ENCODE measurements around the gene BTBD3.

Gene BTBD3

GRCh38 chr20:11894062-11894461 is 23.6 kb upstream of the BTBD3 start:
- DNase-seq (ENCODE audit: low spot score), result no peak
- WGBS, 2 donors (ENCODE audit: extremely low coverage in 2 of 2, insufficient read length in 2 of 2, insufficient replicate concordance in 1 of 2), result no CpG with 5 or more reads among the region's 6 CpGs
- Histone ChIP-seq H2BK5ac (ENCODE audit: low read length) (no peak overlapping the region), H3K14ac (ENCODE audit: low read length) (no peak overlapping the region), H3K18ac (ENCODE audit: low read length) (no peak overlapping the region), H2AK5ac (ENCODE audit: low read depth, low read length) (no peak overlapping the region), H3K9ac (ENCODE audit: low read depth, low read length, poor library complexity) (no peak overlapping the region), H3K4me1 (ENCODE audit: control insufficient read depth in 2 of 2, insufficient read depth in 1 of 2, low read depth in 1 of 2, low read length in 2 of 2) (peaks cover 8 to 13% of the 10 kb centered on the region in 2 donors), H2BK12ac (ENCODE audit: low read length) (no peak overlapping the region), H2BK15ac (ENCODE audit: low read length) (no peak overlapping the region), H2AFZ (ENCODE audit: low read length) (no peak overlapping the region), H3K27ac (replicated peaks; ENCODE audit: low read length) (no peak overlapping the region), H3K9me3 (replicated peaks in 1 of 2; ENCODE audit: control insufficient read depth in 2 of 2, insufficient read depth in 1 of 2, low read depth in 1 of 2, low read length in 2 of 2) (peaks cover 0 to 8% of the 10 kb centered on the region in 2 donors), H3K27me3 (ENCODE audit: control insufficient read depth in 3 of 3, insufficient read depth in 3 of 3, low read depth in 1 of 3, low read length in 3 of 3) (peaks cover 0 to 11% (median 0%) of the 10 kb centered on the region in 3 experiments), H3K36me3 (replicated peaks in 1 of 2; ENCODE audit: control insufficient read depth in 2 of 2, insufficient read depth in 2 of 2, low read length in 2 of 2) (no peaks in the 10 kb centered on the region), H4K91ac (ENCODE audit: low read depth, low read length, poor library complexity) (no peak overlapping the region), H4K8ac (ENCODE audit: low read depth, low read length) (no peak overlapping the region), H3K23ac (ENCODE audit: low read depth, low read length, poor library complexity) (no peak overlapping the region), H3K4me2 (ENCODE audit: insufficient read depth, low read length, poor library complexity, severe bottlenecking) (no peak overlapping the region), H3K4ac (ENCODE audit: low read length) (no peak overlapping the region), H3K79me1 (ENCODE audit: low read depth, low read length) (peaks cover 1% of the 10 kb centered on the region), H2BK120ac (ENCODE audit: low read depth, low read length) (no peak overlapping the region), H3K4me3 (ENCODE audit: low read length in 2 of 2) (no peak overlapping the region)

- H3K27me3 ChIP-seq (ENCODE audit: control insufficient read depth in 3 of 3, insufficient read depth in 3 of 3, low read depth in 1 of 3, low read length in 3 of 3), result no peaks in the 10 kb centered on the region
- no peak overlapping the region for H3K4me3 ChIP-seq (ENCODE audit: low read length in 2 of 2)
- H3K4me2 ChIP-seq (ENCODE audit: insufficient read depth, low read length, poor library complexity, severe bottlenecking), result no peak overlapping the region
- no peak overlapping the region for H4K91ac ChIP-seq (ENCODE audit: low read depth, low read length, poor library complexity)
- no peak overlapping the region for H4K8ac ChIP-seq (ENCODE audit: low read depth, low read length)
- H2BK120ac ChIP-seq (ENCODE audit: low read depth, low read length), result no peak overlapping the region
- no peak overlapping the region for H2BK15ac ChIP-seq (ENCODE audit: low read length)
- no peak overlapping the region for H3K27ac ChIP-seq (replicated peaks; ENCODE audit: low read length)
- H3K18ac ChIP-seq (ENCODE audit: low read length), result no peak overlapping the region
- peaks cover 5 to 10% of the 10 kb centered on the region in 2 donors for H3K4me1 ChIP-seq (ENCODE audit: control insufficient read depth in 2 of 2, insufficient read depth in 1 of 2, low read depth in 1 of 2, low read length in 2 of 2)
- H2AFZ ChIP-seq (ENCODE audit: low read length), result no peak overlapping the region
- no peak overlapping the region for H2BK12ac ChIP-seq (ENCODE audit: low read length)
- peaks cover 1% of the 10 kb centered on the region for H3K79me1 ChIP-seq (ENCODE audit: low read depth, low read length)
- peaks cover 0 to 10% of the 10 kb centered on the region in 2 donors for H3K36me3 ChIP-seq (replicated peaks in 1 of 2; ENCODE audit: control insufficient read depth in 2 of 2, insufficient read depth in 2 of 2, low read length in 2 of 2)
- WGBS, 2 donors (ENCODE audit: extremely low coverage in 2 of 2, insufficient read length in 2 of 2, insufficient replicate concordance in 1 of 2), result no CpG with 5 or more reads among the region's 6 CpGs
- H3K9me3 ChIP-seq (replicated peaks in 1 of 2; ENCODE audit: control insufficient read depth in 2 of 2, insufficient read depth in 1 of 2, low read depth in 1 of 2, low read length in 2 of 2), result peaks cover 0 to 14% of the 10 kb centered on the region in 2 donors
- H2BK5ac ChIP-seq (ENCODE audit: low read length), result no peak overlapping the region
- H2AK5ac ChIP-seq (ENCODE audit: low read depth, low read length), result no peak overlapping the region
- no peak overlapping the region for H3K9ac ChIP-seq (ENCODE audit: low read depth, low read length, poor library complexity)
- DNase-seq (ENCODE audit: low spot score), result no peak
- H3K14ac ChIP-seq (ENCODE audit: low read length), result no peak overlapping the region
- H3K4ac ChIP-seq (ENCODE audit: low read length), result no peak overlapping the region
- no peak overlapping the region for H3K23ac ChIP-seq (ENCODE audit: low read depth, low read length, poor library complexity)
Measured at GRCh38 chr20:11895861-11896387, 21.8 kb upstream of the BTBD3 start.

GRCh38 chr20:11901127-11901526 is 16.6 kb upstream of the BTBD3 start:
- H3K27me3 ChIP-seq (ENCODE audit: control insufficient read depth in 3 of 3, insufficient read depth in 3 of 3, low read depth in 1 of 3, low read length in 3 of 3), result no peaks in the 10 kb centered on the region
- no peak overlapping the region for H3K9ac ChIP-seq (ENCODE audit: low read depth, low read length, poor library complexity)
- H3K4ac ChIP-seq (ENCODE audit: low read length), result no peak overlapping the region
- no peak overlapping the region for H4K91ac ChIP-seq (ENCODE audit: low read depth, low read length, poor library complexity)
- peaks cover 0 to 15% of the 10 kb centered on the region in 2 donors for H3K36me3 ChIP-seq (replicated peaks in 1 of 2; ENCODE audit: control insufficient read depth in 2 of 2, insufficient read depth in 2 of 2, low read length in 2 of 2)
- H2BK15ac ChIP-seq (ENCODE audit: low read length), result no peak overlapping the region
- peaks cover 4% of the 10 kb centered on the region for H3K79me1 ChIP-seq (ENCODE audit: low read depth, low read length)
- no peak overlapping the region for H3K23ac ChIP-seq (ENCODE audit: low read depth, low read length, poor library complexity)
- H3K27ac ChIP-seq (replicated peaks; ENCODE audit: low read length), result no peak overlapping the region
- H3K14ac ChIP-seq (ENCODE audit: low read length), result no peak overlapping the region
- H4K8ac ChIP-seq (ENCODE audit: low read depth, low read length), result no peak overlapping the region
- no CpG with 5 or more reads among the region's 3 CpGs for WGBS, 2 donors (ENCODE audit: extremely low coverage in 2 of 2, insufficient read length in 2 of 2, insufficient replicate concordance in 1 of 2)
- DNase-seq (ENCODE audit: low spot score), result no peak
- no peak overlapping the region for H2AK5ac ChIP-seq (ENCODE audit: low read depth, low read length)
- H2BK5ac ChIP-seq (ENCODE audit: low read length), result no peak overlapping the region
- no peak overlapping the region for H2BK120ac ChIP-seq (ENCODE audit: low read depth, low read length)
- no peak overlapping the region for H2BK12ac ChIP-seq (ENCODE audit: low read length)
- peaks cover 0 to 6% of the 10 kb centered on the region in 2 donors for H3K9me3 ChIP-seq (replicated peaks in 1 of 2; ENCODE audit: control insufficient read depth in 2 of 2, insufficient read depth in 1 of 2, low read depth in 1 of 2, low read length in 2 of 2)
- peaks cover 1 to 6% of the 10 kb centered on the region in 2 donors for H3K4me1 ChIP-seq (ENCODE audit: control insufficient read depth in 2 of 2, insufficient read depth in 1 of 2, low read depth in 1 of 2, low read length in 2 of 2)
- H3K18ac ChIP-seq (ENCODE audit: low read length), result no peak overlapping the region
- H3K4me2 ChIP-seq (ENCODE audit: insufficient read depth, low read length, poor library complexity, severe bottlenecking), result no peak overlapping the region
- no peak overlapping the region for H3K4me3 ChIP-seq (ENCODE audit: low read length in 2 of 2)
- H2AFZ ChIP-seq (ENCODE audit: low read length), result no peak overlapping the region

GRCh38 chr20:11902285-11902697 is 15.4 kb upstream of the BTBD3 start:
- Histone ChIP-seq H4K91ac (ENCODE audit: low read depth, low read length, poor library complexity) (no peak overlapping the region), H2BK120ac (ENCODE audit: low read depth, low read length) (no peak overlapping the region), H3K9me3 (replicated peaks in 1 of 2; ENCODE audit: control insufficient read depth in 2 of 2, insufficient read depth in 1 of 2, low read depth in 1 of 2, low read length in 2 of 2) (peaks cover 0 to 6% of the 10 kb centered on the region in 2 donors), H3K23ac (ENCODE audit: low read depth, low read length, poor library complexity) (no peak overlapping the region), H3K18ac (ENCODE audit: low read length) (no peak overlapping the region), H3K14ac (ENCODE audit: low read length) (no peak overlapping the region), H2BK5ac (ENCODE audit: low read length) (no peak overlapping the region), H2AFZ (ENCODE audit: low read length) (no peak overlapping the region), H3K9ac (ENCODE audit: low read depth, low read length, poor library complexity) (no peak overlapping the region), H3K4me1 (ENCODE audit: control insufficient read depth in 2 of 2, insufficient read depth in 1 of 2, low read depth in 1 of 2, low read length in 2 of 2) (peaks cover 1 to 6% of the 10 kb centered on the region in 2 donors), H3K79me1 (ENCODE audit: low read depth, low read length) (peaks cover 5% of the 10 kb centered on the region), H3K36me3 (replicated peaks in 1 of 2; ENCODE audit: control insufficient read depth in 2 of 2, insufficient read depth in 2 of 2, low read length in 2 of 2) (peaks cover 0 to 15% of the 10 kb centered on the region in 2 donors), H2BK15ac (ENCODE audit: low read length) (no peak overlapping the region), H3K27ac (replicated peaks; ENCODE audit: low read length) (no peak overlapping the region), H3K27me3 (ENCODE audit: control insufficient read depth in 3 of 3, insufficient read depth in 3 of 3, low read depth in 1 of 3, low read length in 3 of 3) (no peaks in the 10 kb centered on the region), H2AK5ac (ENCODE audit: low read depth, low read length) (no peak overlapping the region), H4K8ac (ENCODE audit: low read depth, low read length) (no peak overlapping the region), H3K4me3 (ENCODE audit: low read length in 2 of 2) (no peak overlapping the region), H2BK12ac (ENCODE audit: low read length) (no peak overlapping the region), H3K4ac (ENCODE audit: low read length) (no peak overlapping the region), H3K4me2 (ENCODE audit: insufficient read depth, low read length, poor library complexity, severe bottlenecking) (no peak overlapping the region)
- no peak for DNase-seq (ENCODE audit: low spot score)
- no CpG with 5 or more reads among the region's 2 CpGs for WGBS, 2 donors (ENCODE audit: extremely low coverage in 2 of 2, insufficient read length in 2 of 2, insufficient replicate concordance in 1 of 2)

All from neuronal stem cell (in vitro differentiated cells).